ENCODE results near the gene POR.

The POR gene

GRCh38 chr7:75921479-75921878 is 6.5 kb downstream of the POR start:
- H3K4me3 ChIP-seq (ENCODE audit: low read depth, low read length): no peak overlapping the region
- DNase-seq (ENCODE audit: low read depth): no peak
- TF ChIP-seq CTCF (IDR thresholded peaks at IDR 0.05; ENCODE audit: insufficient read depth, low read depth, low read length, missing control alignments): no peak

DNA sequence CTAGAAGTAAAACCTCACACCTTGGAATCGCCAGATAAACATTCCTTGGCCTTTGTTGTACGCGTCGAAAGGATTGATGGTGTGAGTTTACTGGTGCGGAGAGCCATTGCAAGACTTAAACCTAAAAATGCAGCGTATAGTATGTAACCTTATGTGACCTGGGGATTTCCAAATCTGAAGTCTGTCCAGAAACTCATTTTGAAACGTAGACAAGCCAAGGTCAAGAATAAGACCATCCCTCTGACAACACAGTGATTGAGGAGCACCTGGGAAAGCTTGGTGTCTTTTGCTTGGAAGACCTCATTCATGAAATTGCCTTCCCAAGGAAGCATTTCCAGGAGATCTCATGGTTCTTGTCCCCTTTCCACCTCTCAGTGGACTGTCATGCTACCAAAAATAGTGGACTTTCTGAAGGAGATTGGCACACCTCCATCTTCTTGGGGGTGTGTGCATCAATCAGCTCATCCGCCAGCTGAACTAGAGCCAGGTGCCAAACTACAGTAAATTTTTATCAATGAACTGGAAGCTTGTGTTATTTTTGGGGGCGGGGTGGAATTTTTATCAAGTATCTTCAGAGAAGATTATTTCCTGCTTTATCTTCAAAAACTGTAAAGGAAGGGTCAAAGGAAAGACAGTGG is 8.1 kb downstream of the POR start:
- no peak overlapping the region for H3K4me3 ChIP-seq (ENCODE audit: low read depth, low read length)
- peak; percentile 33 for DNase-seq (ENCODE audit: low read depth)
- TF ChIP-seq CTCF (IDR thresholded peaks at IDR 0.05; ENCODE audit: insufficient read depth, low read depth, low read length, missing control alignments): no peak

DNA sequence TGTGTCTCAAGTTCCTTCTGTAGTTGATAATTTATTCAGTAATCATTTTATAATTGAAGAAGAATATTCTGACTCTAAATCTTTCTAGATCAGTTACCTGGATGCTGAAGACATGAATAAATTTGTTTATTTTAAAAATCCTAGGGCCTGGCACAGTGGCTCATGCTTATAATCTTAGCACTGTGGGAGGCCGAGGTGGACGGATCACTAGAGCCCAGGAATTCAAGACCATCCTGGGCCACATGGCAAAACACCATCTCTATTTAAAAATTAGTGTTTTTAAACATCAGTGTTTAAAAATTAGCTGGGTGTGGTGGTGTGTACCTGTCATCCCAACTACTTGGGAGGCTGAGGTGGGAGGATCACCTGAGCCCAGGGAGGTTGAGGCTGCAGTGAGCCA is 9.3 kb downstream of the POR start:
- no peak for TF ChIP-seq CTCF (IDR thresholded peaks at IDR 0.05; ENCODE audit: insufficient read depth, low read depth, low read length, missing control alignments)
- no peak overlapping the region for H3K4me3 ChIP-seq (ENCODE audit: low read depth, low read length)
- DNase-seq (ENCODE audit: low read depth): no peak

DNA sequence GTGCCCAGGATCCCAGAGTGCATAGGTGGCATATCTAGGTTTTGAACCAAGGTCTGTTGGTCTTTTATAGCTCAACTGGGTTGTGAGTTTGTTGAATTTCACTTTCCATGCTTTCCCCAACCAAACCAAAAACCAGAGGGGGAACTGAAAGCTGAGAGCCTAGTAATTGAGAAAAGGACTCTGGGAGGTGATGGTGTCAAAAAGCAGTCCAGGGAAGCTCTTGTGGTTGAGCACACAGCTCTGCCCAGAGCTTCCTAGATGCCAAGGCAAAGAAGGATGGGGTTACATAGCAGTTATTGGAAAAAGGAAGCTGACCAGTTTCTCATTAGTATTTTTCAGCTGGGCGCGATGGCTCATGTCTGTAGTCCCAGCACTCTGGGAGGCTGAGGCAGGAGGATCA is 9.9 kb downstream of the POR start:
- DNase-seq (ENCODE audit: low read depth): peak; percentile 20

GRCh38 chr7:75925717-75926435 is 10.9 kb downstream of the POR start:
- no peak overlapping the region for H3K4me3 ChIP-seq (ENCODE audit: low read depth, low read length)
- DNase-seq (ENCODE audit: low read depth): no peak
- no peak for TF ChIP-seq CTCF (IDR thresholded peaks at IDR 0.05; ENCODE audit: insufficient read depth, low read depth, low read length, missing control alignments)

More for the DNA sequence above, 9.9 kb downstream of the POR start:
- no peak for TF ChIP-seq CTCF (IDR thresholded peaks at IDR 0.05; ENCODE audit: insufficient read depth, low read depth, low read length, missing control alignments)
- H3K4me3 ChIP-seq (ENCODE audit: low read depth, low read length): no peak overlapping the region

GRCh38 chr7:75928568-75928914 is 13.6 kb downstream of the POR start:
- TF ChIP-seq CTCF (IDR thresholded peaks at IDR 0.05; ENCODE audit: insufficient read depth, low read depth, low read length, missing control alignments): no peak
- no peak overlapping the region for H3K4me3 ChIP-seq (ENCODE audit: low read depth, low read length)
- peak; percentile 87 for DNase-seq (ENCODE audit: low read depth)

DNA sequence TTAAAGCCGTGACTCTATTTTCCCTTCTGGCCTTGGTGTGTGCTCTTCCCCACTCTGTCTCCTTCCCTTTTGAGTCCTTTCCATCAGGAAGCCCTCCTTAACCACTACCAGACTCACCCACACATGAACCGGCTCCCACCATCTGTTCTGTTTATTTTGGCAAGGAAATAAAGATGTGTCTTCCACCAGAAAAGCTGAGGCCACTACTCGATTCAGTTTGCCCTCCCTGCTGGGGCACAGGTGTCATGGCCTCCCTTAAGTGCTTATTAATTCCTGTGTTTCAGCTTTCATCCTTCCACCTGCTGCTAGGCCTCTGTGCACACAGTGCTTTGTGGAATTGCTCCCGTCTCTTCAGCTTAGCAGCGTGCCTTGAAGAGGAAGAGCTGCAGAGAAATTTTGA is 16.7 kb downstream of the POR start:
- no peak for TF ChIP-seq CTCF (IDR thresholded peaks at IDR 0.05; ENCODE audit: insufficient read depth, low read depth, low read length, missing control alignments)
- DNase-seq (ENCODE audit: low read depth): no peak
- H3K4me3 ChIP-seq (ENCODE audit: low read depth, low read length): no peak overlapping the region

All from GM12865 (cell line).